Adrenal gland (tissue), 5 donors: ENCODE measurements around the gene SLC25A17.

Experiments
- POLR2A ChIP-seq, 2 donors: fragments of 450-650 bp; IDR thresholded peaks; one replicate each; pipeline ENCODE4 v1.6.1; 2017; ENCODE audit warnings: antibody characterized with exemption in 2 of 2, mild to moderate bottlenecking in 2 of 2, moderate library complexity in 1 of 2
- TF ChIP-seq, protein P1 (sequence below), 6 experiments: fragments of 450-650 bp in 4 of 6; fragments of 200-600 bp in 2 of 6; sonication (generic) in 1 of 6; IDR thresholded peaks; 1 replicate in 5 of 6; 2 replicates in 1 of 6; pipeline versions ENCODE4 v1.5.1 to v1.8.0; 2016 to 2021; ENCODE audit warnings: antibody characterized with exemption in 6 of 6, mild to moderate bottlenecking in 2 of 6, moderate library complexity in 1 of 6
- donor health status: DM: no; HTN: no; CAD: no.

DNA sequence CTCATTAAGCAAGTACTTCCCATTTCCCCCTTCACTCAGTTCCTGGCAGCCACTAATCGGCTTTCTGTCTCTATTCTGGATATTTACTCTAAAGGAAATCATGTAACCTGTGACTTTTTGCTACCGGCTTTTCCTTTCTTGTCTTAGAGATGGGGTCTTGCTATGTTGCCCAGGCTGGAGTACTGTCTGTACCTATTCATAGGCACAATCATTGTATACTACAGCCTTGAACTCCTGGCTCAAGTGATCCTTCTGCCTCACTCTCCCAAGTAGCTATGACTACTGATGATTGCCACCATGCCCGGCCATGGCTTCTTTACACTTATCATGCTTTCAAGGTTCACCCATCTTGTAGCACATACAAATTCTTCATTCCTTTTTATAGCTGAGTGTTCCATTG lies 12.4 kb downstream of the SLC25A17 start:
- TF ChIP-seq, protein P1, sequence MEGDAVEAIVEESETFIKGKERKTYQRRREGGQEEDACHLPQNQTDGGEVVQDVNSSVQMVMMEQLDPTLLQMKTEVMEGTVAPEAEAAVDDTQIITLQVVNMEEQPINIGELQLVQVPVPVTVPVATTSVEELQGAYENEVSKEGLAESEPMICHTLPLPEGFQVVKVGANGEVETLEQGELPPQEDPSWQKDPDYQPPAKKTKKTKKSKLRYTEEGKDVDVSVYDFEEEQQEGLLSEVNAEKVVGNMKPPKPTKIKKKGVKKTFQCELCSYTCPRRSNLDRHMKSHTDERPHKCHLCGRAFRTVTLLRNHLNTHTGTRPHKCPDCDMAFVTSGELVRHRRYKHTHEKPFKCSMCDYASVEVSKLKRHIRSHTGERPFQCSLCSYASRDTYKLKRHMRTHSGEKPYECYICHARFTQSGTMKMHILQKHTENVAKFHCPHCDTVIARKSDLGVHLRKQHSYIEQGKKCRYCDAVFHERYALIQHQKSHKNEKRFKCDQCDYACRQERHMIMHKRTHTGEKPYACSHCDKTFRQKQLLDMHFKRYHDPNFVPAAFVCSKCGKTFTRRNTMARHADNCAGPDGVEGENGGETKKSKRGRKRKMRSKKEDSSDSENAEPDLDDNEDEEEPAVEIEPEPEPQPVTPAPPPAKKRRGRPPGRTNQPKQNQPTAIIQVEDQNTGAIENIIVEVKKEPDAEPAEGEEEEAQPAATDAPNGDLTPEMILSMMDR (IDR thresholded peaks at IDR 0.05) = no peak
- TF ChIP-seq POLR2A (IDR thresholded peaks at IDR 0.05) = no peak
